ENCODE results near the gene FLYWCH1.

FLYWCH1 gene

GRCh38 chr16:2992383-2993081, 80.8 kb downstream of the FLYWCH1 start:
- Histone ChIP-seq H3K36me3 (ENCODE audit: insufficient read depth, low read length) (no peaks in the 10 kb centered on the region), H4K20me1 (ENCODE audit: insufficient read depth, low read length, poor library complexity, severe bottlenecking) (no peaks in the 10 kb centered on the region), H2AFZ (ENCODE audit: low read length) (no peak overlapping the region), H3K4me3 (ENCODE audit: low read length, poor library complexity, severe bottlenecking) (no peak overlapping the region), H3K4me2 (ENCODE audit: low read depth, low read length, poor library complexity, severe bottlenecking) (no peak overlapping the region), H3K9ac (ENCODE audit: low read depth, low read length, poor library complexity, severe bottlenecking) (no peak overlapping the region), H3F3A (ENCODE audit: low read depth) (no peaks in the 10 kb centered on the region), H3K9me3 (ENCODE audit: insufficient read depth, low read depth, low read length) (no peaks in the 10 kb centered on the region), H3K27me3 (ENCODE audit: insufficient read depth, low read length, poor library complexity, severe bottlenecking) (no peaks in the 10 kb centered on the region), H3K79me2 (ENCODE audit: insufficient read depth, low read length) (no peaks in the 10 kb centered on the region), H3K4me1 (ENCODE audit: insufficient read depth, low read length, poor library complexity, severe bottlenecking) (no peaks in the 10 kb centered on the region), H3K9me2 (replicated peaks; ENCODE audit: low read depth, low read length) (no peaks in the 10 kb centered on the region)
- TF ChIP-seq CTCF (conservative IDR thresholded peaks at IDR 0.05; ENCODE audit: low read length) (no peak), EZH2phosphoT487 (IDR thresholded peaks at IDR 0.05; ENCODE audit: borderline replicate concordance) (no peak)

GRCh38 chr16:2996298-2996697, 84.6 kb downstream of the FLYWCH1 start:
- H3K9ac ChIP-seq (ENCODE audit: low read depth, low read length, poor library complexity, severe bottlenecking), result no peak overlapping the region
- no peaks in the 10 kb centered on the region for H3K9me3 ChIP-seq (ENCODE audit: insufficient read depth, low read depth, low read length)
- no peaks in the 10 kb centered on the region for H4K20me1 ChIP-seq (ENCODE audit: insufficient read depth, low read length, poor library complexity, severe bottlenecking)
- no peak overlapping the region for H3K4me2 ChIP-seq (ENCODE audit: low read depth, low read length, poor library complexity, severe bottlenecking)
- no peaks in the 10 kb centered on the region for H3K4me1 ChIP-seq (ENCODE audit: insufficient read depth, low read length, poor library complexity, severe bottlenecking)
- no peaks in the 10 kb centered on the region for H3F3A ChIP-seq (ENCODE audit: low read depth)
- no peaks in the 10 kb centered on the region for H3K27me3 ChIP-seq (ENCODE audit: insufficient read depth, low read length, poor library complexity, severe bottlenecking)
- H3K4me3 ChIP-seq (ENCODE audit: low read length, poor library complexity, severe bottlenecking), result no peak overlapping the region
- no peaks in the 10 kb centered on the region for H3K9me2 ChIP-seq (replicated peaks; ENCODE audit: low read depth, low read length)
- no peak for TF ChIP-seq CTCF (conservative IDR thresholded peaks at IDR 0.05; ENCODE audit: low read length)
- no peak for TF ChIP-seq EZH2phosphoT487 (IDR thresholded peaks at IDR 0.05; ENCODE audit: borderline replicate concordance)
- H3K36me3 ChIP-seq (ENCODE audit: insufficient read depth, low read length), result no peaks in the 10 kb centered on the region
- H2AFZ ChIP-seq (ENCODE audit: low read length), result no peak overlapping the region
- H3K79me2 ChIP-seq (ENCODE audit: insufficient read depth, low read length), result no peaks in the 10 kb centered on the region

GRCh38 chr16:2999929-3000328, 88.2 kb downstream of the FLYWCH1 start:
- no peak overlapping the region for H3K4me2 ChIP-seq (ENCODE audit: low read depth, low read length, poor library complexity, severe bottlenecking)
- no peaks in the 10 kb centered on the region for H3K79me2 ChIP-seq (ENCODE audit: insufficient read depth, low read length)
- no peaks in the 10 kb centered on the region for H4K20me1 ChIP-seq (ENCODE audit: insufficient read depth, low read length, poor library complexity, severe bottlenecking)
- H3K27me3 ChIP-seq (ENCODE audit: insufficient read depth, low read length, poor library complexity, severe bottlenecking), result no peaks in the 10 kb centered on the region
- H3F3A ChIP-seq (ENCODE audit: low read depth), result no peaks in the 10 kb centered on the region
- H3K9me2 ChIP-seq (replicated peaks; ENCODE audit: low read depth, low read length), result no peaks in the 10 kb centered on the region
- H3K4me1 ChIP-seq (ENCODE audit: insufficient read depth, low read length, poor library complexity, severe bottlenecking), result peaks cover 2% of the 10 kb centered on the region
- no peak overlapping the region for H3K4me3 ChIP-seq (ENCODE audit: low read length, poor library complexity, severe bottlenecking)
- no peaks in the 10 kb centered on the region for H3K36me3 ChIP-seq (ENCODE audit: insufficient read depth, low read length)
- H3K9me3 ChIP-seq (ENCODE audit: insufficient read depth, low read depth, low read length), result no peaks in the 10 kb centered on the region
- H3K9ac ChIP-seq (ENCODE audit: low read depth, low read length, poor library complexity, severe bottlenecking), result no peak overlapping the region
- no peak overlapping the region for H2AFZ ChIP-seq (ENCODE audit: low read length)
- TF ChIP-seq CTCF (conservative IDR thresholded peaks at IDR 0.05; ENCODE audit: low read length), result no peak
- no peak for TF ChIP-seq EZH2phosphoT487 (IDR thresholded peaks at IDR 0.05; ENCODE audit: borderline replicate concordance)

Measured in Loucy (cell line).